Osteoblast (primary cell): ENCODE data around the gene PPP2R5C. TPM values are rescaled to one million over a fixed set of nuclear protein-coding genes. Genes with fewer than 3 reads are reported as not detected.

ENCODE experiments used
- DNase-seq: peaks from one replicate; pipeline ENCODE4 v3.0.0; 2011; ENCODE audit warnings: low spot score, mixed read lengths; ENCODE audit not compliant: insufficient read length; ENCODE audit errors: missing footprints
- H2AFZ ChIP-seq: 2 replicates; pipeline ENCODE4 v1.6.0; 2011; ENCODE audit warnings: mild to moderate bottlenecking, low read length
- H3K27ac ChIP-seq: 2 replicates; pipeline ENCODE4 v1.5.1; 2011; ENCODE audit warnings: mild to moderate bottlenecking, low read depth, low read length, moderate library complexity
- H3K27me3 ChIP-seq: 2 replicates; pipeline ENCODE4 v1.6.0; 2012; ENCODE audit warnings: mild to moderate bottlenecking, control low read depth, inconsistent platforms, low read length, moderate library complexity; ENCODE audit not compliant: insufficient read depth
- H3K36me3 ChIP-seq: 2 replicates; pipeline ENCODE4 v1.5.1; 2011; ENCODE audit warnings: mild to moderate bottlenecking, low read length, control low read depth, moderate library complexity; ENCODE audit not compliant: insufficient read depth
- H3K4me1 ChIP-seq: 2 replicates; pipeline ENCODE4 v1.5.1; 2011; ENCODE audit warnings: mild to moderate bottlenecking, low read length, control low read depth, moderate library complexity; ENCODE audit not compliant: insufficient read depth
- H3K4me2 ChIP-seq: 2 replicates; pipeline ENCODE4 v1.6.0; 2011; ENCODE audit warnings: mild to moderate bottlenecking, low read length; ENCODE audit not compliant: insufficient read depth
- H3K4me3 ChIP-seq: fragments of 200-600 bp; sonication (generic); 3 replicates; pipeline ENCODE4 v1.5.1; 2012; ENCODE audit warnings: mild to moderate bottlenecking, low read length, inconsistent platforms; ENCODE audit not compliant: insufficient read depth
- H3K79me2 ChIP-seq: 2 replicates; pipeline ENCODE4 v1.6.0; 2012; ENCODE audit warnings: mild to moderate bottlenecking, low read length, control low read depth, inconsistent platforms; ENCODE audit not compliant: insufficient read depth
- H3K9me3 ChIP-seq: 2 replicates; pipeline ENCODE4 v1.5.1; 2011; ENCODE audit warnings: low read depth, low read length, control low read depth
- H4K20me1 ChIP-seq: 2 replicates; pipeline ENCODE4 v1.6.0; 2012; ENCODE audit warnings: mild to moderate bottlenecking, low read length, control low read depth; ENCODE audit not compliant: insufficient read depth
- CTCF ChIP-seq: IDR thresholded peaks from 2 replicates; pipeline ENCODE4 v1.5.1; 2011; ENCODE audit warnings: mild to moderate bottlenecking, low read depth, low read length, moderate library complexity; ENCODE audit errors: extremely low read depth
- total RNA-seq: library from RNA; depleted of rRNA; stranded (reverse); fragments of >200 nt; gene quantifications from 2 replicates; pipeline ENCODE4 v1.2.3, GENCODE V29; 2012

PPP2R5C gene
- total RNA-seq, 1 donor, result 101 TPM

GRCh38 chr14:101852785-101853184, 91.3 kb downstream of the PPP2R5C start:
- no peak for DNase-seq
- TF ChIP-seq CTCF, result no peak
- Histone ChIP-seq H4K20me1 (peaks cover 48% of the 10 kb centered on the region), H3K79me2 (peaks cover 89% of the 10 kb centered on the region), H3K4me3 (no peak overlapping the region), H3K4me1 (no peaks in the 10 kb centered on the region), H2AFZ (no peak overlapping the region), H3K27me3 (no peaks in the 10 kb centered on the region), H3K4me2 (no peak overlapping the region), H3K27ac (no peak overlapping the region), H3K9me3 (no peaks in the 10 kb centered on the region), H3K36me3 (peaks cover 9% of the 10 kb centered on the region)

- no peak overlapping the region for H2AFZ ChIP-seq
- no peak for DNase-seq
- H3K4me3 ChIP-seq, result no peak overlapping the region
- no peaks in the 10 kb centered on the region for H3K4me1 ChIP-seq
- peaks cover 48% of the 10 kb centered on the region for H4K20me1 ChIP-seq
- H3K27ac ChIP-seq, result no peak overlapping the region
- H3K4me2 ChIP-seq, result no peak overlapping the region
- no peaks in the 10 kb centered on the region for H3K9me3 ChIP-seq
- TF ChIP-seq CTCF, result no peak
- H3K79me2 ChIP-seq, result peaks cover 82% of the 10 kb centered on the region
- H3K27me3 ChIP-seq, result no peaks in the 10 kb centered on the region
- H3K36me3 ChIP-seq, result peaks cover 9% of the 10 kb centered on the region
These were observed 92.0 kb downstream of the PPP2R5C start for GRCh38 chr14:101853455-101854018.

- DNase-seq, result peak; percentile 79
- TF ChIP-seq CTCF, result no peak
- Histone ChIP-seq H4K20me1 (peaks cover 43% of the 10 kb centered on the region), H3K27me3 (no peaks in the 10 kb centered on the region), H3K4me3 (no peak overlapping the region), H3K4me1 (no peaks in the 10 kb centered on the region), H3K79me2 (peaks cover 80% of the 10 kb centered on the region), H2AFZ (no peak overlapping the region), H3K27ac (no peak overlapping the region), H3K4me2 (no peak overlapping the region), H3K36me3 (peaks cover 9% of the 10 kb centered on the region), H3K9me3 (no peaks in the 10 kb centered on the region)
These were observed 92.9 kb downstream of the PPP2R5C start for GRCh38 chr14:101854366-101854765.

- Histone ChIP-seq H3K79me2 (peaks cover 77% of the 10 kb centered on the region), H4K20me1 (peaks cover 29% of the 10 kb centered on the region), H3K9me3 (no peaks in the 10 kb centered on the region), H2AFZ (no peak overlapping the region), H3K27ac (no peak overlapping the region), H3K4me1 (no peaks in the 10 kb centered on the region), H3K36me3 (peaks cover 9% of the 10 kb centered on the region), H3K4me3 (no peak overlapping the region), H3K4me2 (no peak overlapping the region), H3K27me3 (no peaks in the 10 kb centered on the region)
- no peak for DNase-seq
- no peak for TF ChIP-seq CTCF
These were observed 94.4 kb downstream of the PPP2R5C start for GRCh38 chr14:101855958-101856357.
